Endothelial cell of umbilical vein (primary cell): ENCODE results near the gene BMPER. TPM values are rescaled to one million over a fixed set of nuclear protein-coding genes. Genes with fewer than 3 reads are reported as not detected.

Experiments used
- BruUV-seq: library from RNA; stranded (reverse); fragments of 400-500 nt; replicated peaks from 2 replicates; lab custom pipeline; 2021; lab: Mats Ljungman, UMichigan
- CTCF ChIA-PET: fragments of 300-600, 350-600 bp; sonication (Branson Sonifier 250); formaldehyde crosslinking; loops from one replicate; lab custom pipeline; 2021; ENCODE audit warnings: antibody characterized with exemption, inconsistent platforms; lab: Charles Lee
- POLR2A ChIA-PET: fragments of 300-600, 350-600 bp; sonication (Branson Sonifier 250); formaldehyde crosslinking; loops from one replicate; lab custom pipeline; 2021; ENCODE audit warnings: antibody characterized with exemption, inconsistent platforms; lab: Charles Lee
- DNase-seq: peaks from one replicate; pipeline ENCODE4 v3.0.0-alpha.2; 2011; ENCODE audit warnings: low read depth, low spot score
- FAIRE-seq: peaks from 2 replicates; lab custom pipeline; 2011; peaks lifted over from hg19 to GRCh38; lab: Jason Lieb, UNC
- H2AFZ ChIP-seq: 2 replicates; pipeline ENCODE4 v1.6.0; 2012; ENCODE audit warnings: low read depth, low read length, control low read depth, inconsistent platforms
- H3K27ac ChIP-seq: 2 replicates; pipeline ENCODE4 v1.5.1; 2011; ENCODE audit warnings: low read depth, mild to moderate bottlenecking, control low read depth, low read length, moderate library complexity; ENCODE audit not compliant: insufficient read depth
- H3K27me3 ChIP-seq, 2 experiments: 2 replicates each; pipeline versions ENCODE4 v1.6.0 to v1.6.1; 2011; ENCODE audit warnings: low read length in 2 of 2, mixed read lengths in 1 of 2; ENCODE audit not compliant: control insufficient read depth in 2 of 2, insufficient read depth in 2 of 2
- H3K36me3 ChIP-seq, 2 experiments: 2 replicates in 1 of 2; 3 replicates in 1 of 2; pipeline ENCODE4 v1.5.1; 2011; ENCODE audit warnings: low read length in 2 of 2, mild to moderate bottlenecking in 1 of 2, moderate library complexity in 1 of 2; ENCODE audit not compliant: control insufficient read depth in 2 of 2, insufficient read depth in 2 of 2; ENCODE audit errors: extremely low read depth in 1 of 2
- H3K4me1 ChIP-seq: 3 replicates; pipeline ENCODE4 v1.5.1; 2011; ENCODE audit warnings: mild to moderate bottlenecking, low read length; ENCODE audit not compliant: control insufficient read depth, insufficient read depth; ENCODE audit errors: extremely low read depth
- H3K4me2 ChIP-seq: 2 replicates; pipeline ENCODE4 v1.6.1; 2011; ENCODE audit warnings: low read length, control low read depth, mixed read lengths; ENCODE audit not compliant: insufficient read depth
- H3K4me3 ChIP-seq, 3 experiments: fragments of 200-600 bp in 1 of 3; sonication (generic), shearing (Covaris generic) in 1 of 3; replicated peaks in 1 of 3; 2 replicates each; pipeline ENCODE4 v1.5.1; 2011 to 2016; ENCODE audit warnings: control low read depth in 3 of 3, low read length in 3 of 3, mild to moderate bottlenecking in 2 of 3, inconsistent platforms in 1 of 3, low read depth in 1 of 3, moderate library complexity in 1 of 3; ENCODE audit not compliant: insufficient read depth in 1 of 3
- H3K79me2 ChIP-seq: 2 replicates; pipeline ENCODE4 v1.6.0; 2012; ENCODE audit warnings: low read length, inconsistent platforms; ENCODE audit not compliant: control insufficient read depth, insufficient read depth
- H3K9ac ChIP-seq: replicated peaks from 2 replicates; pipeline ENCODE3; 2011; ENCODE audit warnings: low read length, control low read depth; ENCODE audit not compliant: insufficient read depth; ENCODE audit errors: extremely low read depth
- H3K9me1 ChIP-seq: replicated peaks from 3 replicates; pipeline ENCODE4 v1.6.0; 2011; ENCODE audit warnings: mild to moderate bottlenecking, low read length; ENCODE audit not compliant: control insufficient read depth, insufficient read depth; ENCODE audit errors: extremely low read depth
- H3K9me3 ChIP-seq: replicated peaks from 2 replicates; pipeline ENCODE4 v1.5.1; 2012; ENCODE audit warnings: low read length, inconsistent platforms; ENCODE audit not compliant: control insufficient read depth, insufficient read depth
- H4K20me1 ChIP-seq: replicated peaks from 2 replicates; pipeline ENCODE3; 2011; ENCODE audit warnings: mild to moderate bottlenecking, low read length; ENCODE audit not compliant: control insufficient read depth, insufficient read depth; ENCODE audit errors: extremely low read depth
- EZH2 ChIP-seq: IDR thresholded peaks from 2 replicates; pipeline ENCODE4 v1.6.1; 2012; ENCODE audit warnings: borderline replicate concordance, low read depth, mild to moderate bottlenecking, moderate library complexity, low read length, inconsistent platforms; ENCODE audit not compliant: severe bottlenecking
- FOS ChIP-seq: IDR thresholded peaks from 2 replicates; pipeline ENCODE4 v1.6.1; 2011; ENCODE audit warnings: mild to moderate bottlenecking, low read length, moderate library complexity, borderline replicate concordance; ENCODE audit not compliant: insufficient read depth
- GATA2 ChIP-seq: IDR thresholded peaks from 2 replicates; pipeline ENCODE4 v1.7.0; 2011; ENCODE audit warnings: low read depth, mild to moderate bottlenecking, moderate library complexity, mixed read lengths, low read length; ENCODE audit not compliant: insufficient read length, insufficient read depth
- JUN ChIP-seq: IDR thresholded peaks from 2 replicates; pipeline ENCODE4 v1.6.1; 2011; ENCODE audit warnings: borderline replicate concordance, low read depth; ENCODE audit not compliant: insufficient read length, insufficient read depth
- MYC ChIP-seq: IDR thresholded peaks from one replicate; pipeline ENCODE4 v1.6.1; 2011; ENCODE audit warnings: mild to moderate bottlenecking, low read depth, low read length
- POLR2A ChIP-seq: IDR thresholded peaks from 2 replicates; pipeline ENCODE4 v1.6.1; 2012; ENCODE audit warnings: low read depth, mild to moderate bottlenecking, control low read depth, low read length
- POLR2AphosphoS5 ChIP-seq: IDR thresholded peaks from 2 replicates; pipeline ENCODE4 v1.6.1; 2012; ENCODE audit warnings: low read depth, mild to moderate bottlenecking, control low read depth, low read length, moderate library complexity; ENCODE audit not compliant: insufficient read depth
- dilution Hi-C: fragments of 300-500 bp; cut with MboI; formaldehyde crosslinking; loops from one replicate; pipeline ENCODE4 v1.15.0; 2019; ENCODE audit warnings: low sequenced_read_pairs; ENCODE audit not compliant: extremely low pct_ligation_motif_present
- intact Hi-C: fragments of 100-400 bp; cut with micrococcal nuclease; formaldehyde crosslinking; loops from one replicate; pipeline ENCODE4 v1.10.0; 2022
- polyA plus RNA-seq, 4 experiments: library from polyadenylated mRNA; depleted of rRNA in 3 of 4; stranded (reverse) in 3 of 4; unstranded in 1 of 4; fragments of >200 nt; gene quantifications; 2 replicates each; pipeline versions ENCODE4 v1.2.1 to v1.2.3, GENCODE V29; 2011 to 2012; ENCODE audit warnings: missing spikeins in 1 of 4
- total RNA-seq: library from RNA; stranded (reverse); gene quantifications from 2 replicates; pipeline ENCODE4 v1.2.3, GENCODE V29; 2021
- TF ChIP-seq, protein P1 (sequence below): IDR thresholded peaks from 2 replicates; pipeline ENCODE4 v1.6.1; 2011; ENCODE audit not compliant: insufficient read depth, insufficient read length
- TF ChIP-seq, protein P2 (sequence below), 2 donors: IDR thresholded peaks; 1 replicate in 1 of 2; 2 replicates in 1 of 2; pipeline ENCODE4 v1.5.1; 2011; ENCODE audit warnings: low read length in 2 of 2, mild to moderate bottlenecking in 2 of 2, moderate library complexity in 2 of 2, control low read depth in 1 of 2, inconsistent platforms in 1 of 2, low read depth in 1 of 2; ENCODE audit not compliant: insufficient read depth in 1 of 2; ENCODE audit errors: extremely low read depth in 1 of 2

BMPER gene
- total and polyA plus RNA-seq, 2 donors (not counting 3 experiments of a cell fraction or from before 2014, with no cell fraction given) = 0.10 to 0.13 TPM

DNA sequence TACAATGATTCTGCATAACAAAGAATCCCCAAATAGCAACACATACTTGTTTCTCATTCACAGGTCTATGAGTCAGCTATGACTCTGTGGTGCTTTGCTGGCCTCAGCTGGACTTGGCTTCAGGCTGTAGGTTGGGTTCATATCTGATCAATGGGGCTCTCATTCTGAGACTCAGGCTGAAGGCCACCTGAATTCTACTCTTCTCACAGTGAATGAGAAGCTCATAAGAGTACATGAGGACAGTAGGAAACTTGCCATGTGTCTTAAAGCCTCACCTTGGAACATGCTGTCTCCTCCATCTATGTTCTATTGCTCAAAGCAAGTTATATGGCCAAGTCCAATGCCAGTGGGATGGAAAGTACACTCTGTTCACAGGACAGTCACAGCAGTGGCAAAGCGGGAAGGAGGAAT lies 292.9 kb downstream of the BMPER start:
- TF ChIP-seq FOS = no peak
- TF ChIP-seq EZH2 = no peak
- no peak for TF ChIP-seq GATA2
- TF ChIP-seq, protein P1, sequence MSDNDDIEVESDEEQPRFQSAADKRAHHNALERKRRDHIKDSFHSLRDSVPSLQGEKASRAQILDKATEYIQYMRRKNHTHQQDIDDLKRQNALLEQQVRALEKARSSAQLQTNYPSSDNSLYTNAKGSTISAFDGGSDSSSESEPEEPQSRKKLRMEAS = no peak
- no peak for TF ChIP-seq JUN
- no peak for TF ChIP-seq MYC
- no peak for TF ChIP-seq POLR2AphosphoS5
- TF ChIP-seq, protein P2, sequence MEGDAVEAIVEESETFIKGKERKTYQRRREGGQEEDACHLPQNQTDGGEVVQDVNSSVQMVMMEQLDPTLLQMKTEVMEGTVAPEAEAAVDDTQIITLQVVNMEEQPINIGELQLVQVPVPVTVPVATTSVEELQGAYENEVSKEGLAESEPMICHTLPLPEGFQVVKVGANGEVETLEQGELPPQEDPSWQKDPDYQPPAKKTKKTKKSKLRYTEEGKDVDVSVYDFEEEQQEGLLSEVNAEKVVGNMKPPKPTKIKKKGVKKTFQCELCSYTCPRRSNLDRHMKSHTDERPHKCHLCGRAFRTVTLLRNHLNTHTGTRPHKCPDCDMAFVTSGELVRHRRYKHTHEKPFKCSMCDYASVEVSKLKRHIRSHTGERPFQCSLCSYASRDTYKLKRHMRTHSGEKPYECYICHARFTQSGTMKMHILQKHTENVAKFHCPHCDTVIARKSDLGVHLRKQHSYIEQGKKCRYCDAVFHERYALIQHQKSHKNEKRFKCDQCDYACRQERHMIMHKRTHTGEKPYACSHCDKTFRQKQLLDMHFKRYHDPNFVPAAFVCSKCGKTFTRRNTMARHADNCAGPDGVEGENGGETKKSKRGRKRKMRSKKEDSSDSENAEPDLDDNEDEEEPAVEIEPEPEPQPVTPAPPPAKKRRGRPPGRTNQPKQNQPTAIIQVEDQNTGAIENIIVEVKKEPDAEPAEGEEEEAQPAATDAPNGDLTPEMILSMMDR (IDR thresholded peaks at IDR 0.05; ENCODE audit: extremely low read depth in 1 of 2, insufficient read depth in 1 of 2, low read depth in 1 of 2, low read length in 2 of 2) = no peak
- no peak for TF ChIP-seq POLR2A
- POLR2A ChIA-PET = no interaction called here
- dilution Hi-C loops (no loop called here), intact Hi-C loops (no loop called here)
- H4K20me1 ChIP-seq = no peaks in the 10 kb centered on the region
- no peak overlapping the region for H3K4me3 ChIP-seq
- no peaks in the 10 kb centered on the region for H3K9me1 ChIP-seq
- H3K27ac ChIP-seq = no peak overlapping the region
- DNase-seq (no peak), FAIRE-seq (no peak)
- H3K36me3 ChIP-seq = no peaks in the 10 kb centered on the region
- BruUV-seq = no TSS peak
- no peak overlapping the region for H3K9ac ChIP-seq
- no peak overlapping the region for H3K4me2 ChIP-seq
- no peak overlapping the region for H2AFZ ChIP-seq
- H3K4me1 ChIP-seq = no peaks in the 10 kb centered on the region
- no peaks in the 10 kb centered on the region for H3K9me3 ChIP-seq
- CTCF ChIA-PET = no interaction called here
- no peaks in the 10 kb centered on the region for H3K79me2 ChIP-seq
- no peaks in the 10 kb centered on the region for H3K27me3 ChIP-seq
